ENCODE data around the gene TSN. TPM values are rescaled to one million over a fixed set of nuclear protein-coding genes. Genes with fewer than 3 reads are reported as not detected.
A peak's percentile ranks its signal among the peaks of the same experiment; 100 is the strongest.
"Not testable (repeated sequence)": the region's sequence is repeated elsewhere in the genome, so short reads cannot be mapped to it uniquely, and the experiment has no call there.

TSN gene
- total RNA-seq, 2 experiments from 2014 or later, result 44.0 to 71.2 TPM

- H3K27me3 Mint-ChIP-seq, result peaks cover 16% of the 10 kb centered on the region
- H3K36me3 Mint-ChIP-seq (ENCODE audit: low read depth), result peaks cover 6% of the 10 kb centered on the region
- no peak overlapping the region for H3K27ac Mint-ChIP-seq
- peaks cover 9% of the 10 kb centered on the region for H3K9me3 Mint-ChIP-seq (ENCODE audit: low read depth)
- CTCF ChIA-PET, result interaction anchor here (0.8 kb wide), 1 partner anchor 322 kb away, joined by 3 read pairs; no protein-coding TSS in a partner anchor
- intact Hi-C loops (cut with DNase I, micrococcal nuclease), result no loop called here
- peaks cover 6% of the 10 kb centered on the region for H3K4me1 Mint-ChIP-seq
- POLR2A ChIA-PET, result no interaction called here
- DNase-seq (no peak), ATAC-seq (no peak)
- H3K4me3 Mint-ChIP-seq, result no peak overlapping the region
Measured at GRCh38 chr2:121804340-121804739, 48.9 kb downstream of the TSN start.

- H3K27ac Mint-ChIP-seq, result no peak overlapping the region
- peaks cover 9% of the 10 kb centered on the region for H3K9me3 Mint-ChIP-seq (ENCODE audit: low read depth)
- intact Hi-C loops (cut with DNase I, micrococcal nuclease), result no loop called here
- H3K4me1 Mint-ChIP-seq, result peaks cover 6% of the 10 kb centered on the region
- H3K4me3 Mint-ChIP-seq, result no peak overlapping the region
- H3K36me3 Mint-ChIP-seq (ENCODE audit: low read depth), result peaks cover 6% of the 10 kb centered on the region
- POLR2A ChIA-PET, result no interaction called here
- ATAC-seq (no peak), DNase-seq (no peak)
- CTCF ChIA-PET, result interaction anchor here (0.7 to 0.8 kb wide), 2 partner anchors 218 to 323 kb away, joined by 3 read pairs; no protein-coding TSS in a partner anchor
- H3K27me3 Mint-ChIP-seq, result peaks cover 16% of the 10 kb centered on the region
Measured at GRCh38 chr2:121804997-121805765, 49.7 kb downstream of the TSN start.

- H3K4me3 Mint-ChIP-seq, result no peak overlapping the region
- peaks cover 6% of the 10 kb centered on the region for H3K36me3 Mint-ChIP-seq (ENCODE audit: low read depth)
- ChIA-PET POLR2A (no interaction called here), CTCF (interaction anchor here (0.9 kb wide), 1 partner anchor 12 kb away, joined by 3 read pairs; no protein-coding TSS in a partner anchor)
- ATAC-seq (no peak), DNase-seq (no peak)
- peaks cover 6% of the 10 kb centered on the region for H3K4me1 Mint-ChIP-seq
- intact Hi-C loops (cut with DNase I, micrococcal nuclease), result no loop called here
- no peak overlapping the region for H3K27ac Mint-ChIP-seq
- H3K9me3 Mint-ChIP-seq (ENCODE audit: low read depth), result peaks cover 9% of the 10 kb centered on the region
- peaks cover 16% of the 10 kb centered on the region for H3K27me3 Mint-ChIP-seq
Measured at GRCh38 chr2:121805766-121806143, 50.3 kb downstream of the TSN start.

- CTCF ChIA-PET, result interaction anchor here (0.8 to 0.9 kb wide), 2 partner anchors 9 to 12 kb away, joined by 3 read pairs; no protein-coding TSS in a partner anchor
- H3K4me1 Mint-ChIP-seq; POLR2A ChIA-PET; H3K9me3 Mint-ChIP-seq (ENCODE audit: low read depth); intact Hi-C loops (cut with DNase I, micrococcal nuclease); H3K4me3 Mint-ChIP-seq; ATAC-seq; DNase-seq; H3K36me3 Mint-ChIP-seq (ENCODE audit: low read depth); H3K27ac Mint-ChIP-seq: not testable (repeated sequence)
- H3K27me3 Mint-ChIP-seq, result peaks cover 11% of the 10 kb centered on the region
Measured at GRCh38 chr2:121807771-121808170, 52.3 kb downstream of the TSN start.

- Mint-ChIP-seq H3K36me3 (ENCODE audit: low read depth) (no peaks in the 10 kb centered on the region), H3K27ac (no peak overlapping the region), H3K27me3 (peaks cover 11% of the 10 kb centered on the region), H3K9me3 (ENCODE audit: low read depth) (no peaks in the 10 kb centered on the region), H3K4me3 (no peak overlapping the region), H3K4me1 (peaks cover 3% of the 10 kb centered on the region)
- POLR2A ChIA-PET, result no interaction called here
- CTCF ChIA-PET, result interaction anchor here (0.8 kb wide), 1 partner anchor 14 kb away, joined by 3 read pairs; no protein-coding TSS in a partner anchor
- no peak for ATAC-seq
- intact Hi-C loops (cut with DNase I, micrococcal nuclease), result loop anchor here in 1 of 2 experiments (5.0 kb wide), 1 partner anchor 643 kb away; no protein-coding TSS in a partner anchor
- DNase-seq, result no peak
Measured at GRCh38 chr2:121809607-121810006, 54.2 kb downstream of the TSN start.

GRCh38 chr2:121810959-121811853, 55.8 kb downstream of the TSN start:
- intact Hi-C loops (cut with DNase I, micrococcal nuclease), result loop anchor here in 1 of 2 experiments (5.0 kb wide), 1 partner anchor 641 kb away; no protein-coding TSS in a partner anchor
- H3K4me1 Mint-ChIP-seq, result no peaks in the 10 kb centered on the region
- H3K36me3 Mint-ChIP-seq (ENCODE audit: low read depth), result no peaks in the 10 kb centered on the region
- H3K27me3 Mint-ChIP-seq, result peaks cover 5% of the 10 kb centered on the region
- POLR2A ChIA-PET, result interaction anchor here (0.5 kb wide), 1 partner anchor 16 kb away, joined by 5 read pairs; no protein-coding TSS in a partner anchor
- no peak overlapping the region for H3K4me3 Mint-ChIP-seq
- no peak overlapping the region for H3K27ac Mint-ChIP-seq
- ATAC-seq, result peak; percentile 47
- H3K9me3 Mint-ChIP-seq (ENCODE audit: low read depth), result no peaks in the 10 kb centered on the region
- CTCF ChIA-PET, result interaction anchor here (0.6 to 1.4 kb wide), 15 partner anchors 8 to 638 kb away, joined by 3 to 7 read pairs (median 3); no protein-coding TSS in a partner anchor
- peak; percentile 38 for DNase-seq

- H3K27ac Mint-ChIP-seq; H3K4me3 Mint-ChIP-seq; H3K36me3 Mint-ChIP-seq (ENCODE audit: low read depth); ATAC-seq; DNase-seq; POLR2A ChIA-PET; H3K27me3 Mint-ChIP-seq; H3K9me3 Mint-ChIP-seq (ENCODE audit: low read depth); H3K4me1 Mint-ChIP-seq: not testable (repeated sequence)
- CTCF ChIA-PET, result interaction anchor here (0.6 to 0.8 kb wide), 2 partner anchors 10 to 17 kb away, joined by 3 read pairs; no protein-coding TSS in a partner anchor
- intact Hi-C loops (cut with DNase I, micrococcal nuclease), result loop anchor here in 1 of 2 experiments (5.0 kb wide), 1 partner anchor 639 kb away; no protein-coding TSS in a partner anchor
Measured at GRCh38 chr2:121813083-121813482, 57.6 kb downstream of the TSN start.

- ChIA-PET CTCF (no interaction called here), POLR2A (no interaction called here)
Measured at GRCh38 chr2:121815216-121815615, 59.8 kb downstream of the TSN start.

GRCh38 chr2:121816797-121817196, 61.3 kb downstream of the TSN start:
- Mint-ChIP-seq H3K27ac (no peak overlapping the region), H3K4me3 (no peak overlapping the region), H3K9me3 (ENCODE audit: low read depth) (no peaks in the 10 kb centered on the region), H3K36me3 (ENCODE audit: low read depth) (no peaks in the 10 kb centered on the region), H3K27me3 (peaks cover 6% of the 10 kb centered on the region), H3K4me1 (no peaks in the 10 kb centered on the region)
- CTCF ChIA-PET, result interaction anchor here (0.9 kb wide), 1 partner anchor 9 kb away, joined by 3 read pairs; no protein-coding TSS in a partner anchor
- no peak for DNase-seq
- intact Hi-C loops (cut with DNase I, micrococcal nuclease), result no loop called here
- no peak for ATAC-seq
- POLR2A ChIA-PET, result no interaction called here

More at GRCh38 chr2:121815216-121815615, 59.8 kb downstream of the TSN start:
- Mint-ChIP-seq H3K4me1 (no peaks in the 10 kb centered on the region), H3K4me3 (no peak overlapping the region), H3K36me3 (ENCODE audit: low read depth) (no peaks in the 10 kb centered on the region), H3K9me3 (ENCODE audit: low read depth) (no peaks in the 10 kb centered on the region), H3K27ac (no peak overlapping the region), H3K27me3 (peaks cover 6% of the 10 kb centered on the region)
- intact Hi-C loops (cut with DNase I, micrococcal nuclease), result no loop called here
- ATAC-seq, result no peak
- no peak for DNase-seq

GRCh38 chr2:121817304-121817703, 61.9 kb downstream of the TSN start:
- POLR2A ChIA-PET; DNase-seq; H3K9me3 Mint-ChIP-seq (ENCODE audit: low read depth); H3K27ac Mint-ChIP-seq; H3K27me3 Mint-ChIP-seq; H3K4me3 Mint-ChIP-seq; H3K36me3 Mint-ChIP-seq (ENCODE audit: low read depth); intact Hi-C loops (cut with DNase I, micrococcal nuclease); ATAC-seq; H3K4me1 Mint-ChIP-seq: not testable (repeated sequence)
- CTCF ChIA-PET, result interaction anchor here (0.6 to 0.9 kb wide), 2 partner anchors 10 to 461 kb away, joined by 3 read pairs; no protein-coding TSS in a partner anchor
